ENCODE results near the gene HYI. TPM values are rescaled to one million over a fixed set of nuclear protein-coding genes. Genes with fewer than 3 reads are reported as not detected.

HYI gene
- total RNA-seq, 1 donor from 2014 or later = 28.6 TPM

- no peak for TF ChIP-seq CTCF (IDR thresholded peaks at IDR 0.05)
- H3K4me1 Mint-ChIP-seq (ENCODE audit: low read depth) = peaks cover 38% of the 10 kb centered on the region
- DNase-seq (ENCODE audit: low spot score) = no peak
- no peaks in the 10 kb centered on the region for H3K27me3 Mint-ChIP-seq (ENCODE audit: low read depth)
- H3K4me3 Mint-ChIP-seq (ENCODE audit: unreplicated experiment) = no peak overlapping the region
- H3K9me3 Mint-ChIP-seq (ENCODE audit: low read depth) = no peaks in the 10 kb centered on the region
- no peaks in the 10 kb centered on the region for H3K36me3 Mint-ChIP-seq (ENCODE audit: low read depth)
- peak overlapping the region; percentile 97 for H3K27ac Mint-ChIP-seq (ENCODE audit: unreplicated experiment)
These were observed 18.3 kb upstream of the HYI start for GRCh38 chr1:43472087-43472462.

GRCh38 chr1:43469932-43470331 is 16.2 kb upstream of the HYI start:
- H3K4me1 Mint-ChIP-seq (ENCODE audit: low read depth) = peaks cover 27% of the 10 kb centered on the region
- H3K27me3 Mint-ChIP-seq (ENCODE audit: low read depth) = no peaks in the 10 kb centered on the region
- H3K9me3 Mint-ChIP-seq (ENCODE audit: low read depth) = no peaks in the 10 kb centered on the region
- no peaks in the 10 kb centered on the region for H3K36me3 Mint-ChIP-seq (ENCODE audit: low read depth)
- no peak for TF ChIP-seq CTCF (IDR thresholded peaks at IDR 0.05)
- H3K4me3 Mint-ChIP-seq (ENCODE audit: unreplicated experiment) = no peak overlapping the region
- DNase-seq (ENCODE audit: low spot score) = no peak
- no peak overlapping the region for H3K27ac Mint-ChIP-seq (ENCODE audit: unreplicated experiment)

- Mint-ChIP-seq H3K4me3 (ENCODE audit: unreplicated experiment) (no peak overlapping the region), H3K36me3 (ENCODE audit: low read depth) (no peaks in the 10 kb centered on the region), H3K4me1 (ENCODE audit: low read depth) (peaks cover 19% of the 10 kb centered on the region), H3K27ac (ENCODE audit: unreplicated experiment) (no peak overlapping the region), H3K9me3 (ENCODE audit: low read depth) (no peaks in the 10 kb centered on the region), H3K27me3 (ENCODE audit: low read depth) (no peaks in the 10 kb centered on the region)
- no peak for DNase-seq (ENCODE audit: low spot score)
- TF ChIP-seq CTCF (IDR thresholded peaks at IDR 0.05) = no peak
These were observed 14.7 kb upstream of the HYI start for GRCh38 chr1:43468414-43468813.

GRCh38 chr1:43466403-43466802 is 12.7 kb upstream of the HYI start:
- Mint-ChIP-seq H3K27ac (ENCODE audit: unreplicated experiment) (no peak overlapping the region), H3K4me3 (ENCODE audit: unreplicated experiment) (no peak overlapping the region), H3K4me1 (ENCODE audit: low read depth) (peaks cover 6% of the 10 kb centered on the region), H3K9me3 (ENCODE audit: low read depth) (no peaks in the 10 kb centered on the region), H3K36me3 (ENCODE audit: low read depth) (no peaks in the 10 kb centered on the region), H3K27me3 (ENCODE audit: low read depth) (no peaks in the 10 kb centered on the region)
- no peak for TF ChIP-seq CTCF (IDR thresholded peaks at IDR 0.05)
- DNase-seq (ENCODE audit: low spot score) = no peak

GRCh38 chr1:43465505-43466067 is 11.9 kb upstream of the HYI start:
- H3K36me3 Mint-ChIP-seq (ENCODE audit: low read depth) = peaks cover 3% of the 10 kb centered on the region
- peaks cover 4% of the 10 kb centered on the region for H3K9me3 Mint-ChIP-seq (ENCODE audit: low read depth)
- no peak overlapping the region for H3K4me3 Mint-ChIP-seq (ENCODE audit: unreplicated experiment)
- peaks cover 6% of the 10 kb centered on the region for H3K4me1 Mint-ChIP-seq (ENCODE audit: low read depth)
- no peak for DNase-seq (ENCODE audit: low spot score)
- no peak overlapping the region for H3K27ac Mint-ChIP-seq (ENCODE audit: unreplicated experiment)
- no peaks in the 10 kb centered on the region for H3K27me3 Mint-ChIP-seq (ENCODE audit: low read depth)
- no peak for TF ChIP-seq CTCF (IDR thresholded peaks at IDR 0.05)
